Lung (tissue), 12 donors: ENCODE results near the gene RGL3. TPM values are rescaled to one million over a fixed set of nuclear protein-coding genes. Genes with fewer than 3 reads are reported as not detected.
A peak's percentile ranks its signal among the peaks of the same experiment; 100 is the strongest.

ENCODE experiments used
- ATAC-seq: fragments of 200-7000 bp; cut with Tn5 transposase; one replicate; pipeline ENCODE4 v1.9.1; 2020; ENCODE audit warnings: moderate number of reproducible peaks; ENCODE audit not compliant: insufficient read depth, low FRiP score
- DNase-seq, 3 donors: peaks; one replicate each; pipeline ENCODE4 v3.0.0-alpha.2; 2013 to 2017
- H3K27ac ChIP-seq, 2 donors: one replicate each; pipeline ENCODE4 v1.5.1; 2013; ENCODE audit warnings: mild to moderate bottlenecking in 2 of 2, moderate library complexity in 2 of 2, control low read depth in 1 of 2, inconsistent platforms in 1 of 2, low read depth in 1 of 2, low read length in 1 of 2
- H3K27me3 ChIP-seq, 3 donors: one replicate each; pipeline ENCODE4 v1.5.1; 2013; ENCODE audit warnings: low read length in 2 of 3; ENCODE audit not compliant: control insufficient read depth in 3 of 3, insufficient read depth in 3 of 3
- H3K36me3 ChIP-seq, 4 donors: one replicate each; pipeline ENCODE4 v1.5.1; 2013; ENCODE audit warnings: low read length in 4 of 4, mild to moderate bottlenecking in 1 of 4, moderate library complexity in 1 of 4; ENCODE audit not compliant: control insufficient read depth in 4 of 4, insufficient read depth in 4 of 4
- H3K4me1 ChIP-seq, 5 donors: one replicate each; pipeline ENCODE4 v1.5.1; 2013; ENCODE audit warnings: low read length in 5 of 5, mild to moderate bottlenecking in 2 of 5, moderate library complexity in 1 of 5; ENCODE audit not compliant: control insufficient read depth in 5 of 5, insufficient read depth in 5 of 5
- H3K4me3 ChIP-seq: one replicate; pipeline ENCODE4 v1.5.1; 2013; ENCODE audit warnings: mild to moderate bottlenecking, control low read depth, moderate library complexity
- H3K9ac ChIP-seq, 2 donors: one replicate each; pipeline ENCODE4 v1.5.1; 2013; ENCODE audit warnings: low read length in 2 of 2, control low read depth in 1 of 2; ENCODE audit not compliant: insufficient read depth in 1 of 2
- H3K9me3 ChIP-seq, 4 donors: one replicate each; pipeline ENCODE4 v1.5.1; 2013; ENCODE audit warnings: low read length in 3 of 4, mild to moderate bottlenecking in 1 of 4, moderate library complexity in 1 of 4; ENCODE audit not compliant: control insufficient read depth in 4 of 4, insufficient read depth in 3 of 4
- CTCF ChIP-seq: IDR thresholded peaks from 2 replicates; pipeline ENCODE4 v1.5.1; 2012; ENCODE audit warnings: mild to moderate bottlenecking; ENCODE audit errors: control extremely low read depth, extremely low read depth
- WGBS, 2 donors: extraction: QIAGEN DNeasy Blood & Tissue Kit; methylation state at CpG; one replicate each; pipeline ENCODE4 v1.1.7; 2013; 5-methylcytosine and 5-hydroxymethylcytosine counted together
- polyA plus RNA-seq, 2 donors: library from polyadenylated mRNA; stranded (reverse); fragments of 200-250 nt; gene quantifications; one replicate each; pipeline ENCODE4 v1.2.1, GENCODE V29; 2013
- total RNA-seq, 2 donors: library from RNA; depleted of rRNA in 1 of 2; stranded (reverse); fragments of >200 nt in 1 of 2; gene quantifications; one replicate each; pipeline ENCODE4 v1.2.1, GENCODE V29; 2014 to 2021
- donor health status: control.
- donor health status: control.
- donor health status: Bipolar disorder and iron deficiency.
- donor health status: healthy.
- donor health status: DM: yes; HTN: yes; CAD: no.

Gene RGL3
- total and polyA plus RNA-seq, 4 donors = 10.4 to 45.2 (median 37.3) TPM

GRCh38 chr19:11447347-11448262 lies 28.5 kb upstream of the RGL3 start:
- Histone ChIP-seq H3K4me3 (no peak overlapping the region), H3K27ac (no peak overlapping the region), H3K9me3 (no peaks in the 10 kb centered on the region), H3K27me3 (no peaks in the 10 kb centered on the region), H3K9ac (no peak overlapping the region), H3K4me1 (peaks cover 0 to 9% (median 0%) of the 10 kb centered on the region in 5 donors), H3K36me3 (peaks cover 3 to 60% (median 6%) of the 10 kb centered on the region in 4 donors)
- WGBS, 2 donors = 92 to 93% methylated on average over 35 of the region's 35 CpGs
- DNase-seq (no peak), ATAC-seq (no peak)
- TF ChIP-seq CTCF = no peak

- DNase-seq (peak in 2 of 3 donors; percentile 36 to 44), ATAC-seq (no peak)
- Histone ChIP-seq H3K36me3 (peaks cover 7 to 67% (median 12%) of the 10 kb centered on the region in 4 donors), H3K4me3 (no peak overlapping the region), H3K27me3 (no peaks in the 10 kb centered on the region), H3K9ac (no peak overlapping the region), H3K4me1 (peaks cover 0 to 1% (median 0%) of the 10 kb centered on the region in 5 donors), H3K27ac (no peak overlapping the region), H3K9me3 (no peaks in the 10 kb centered on the region)
- WGBS, 2 donors = 70 to 79% methylated on average over 22 to 23 of the region's 23 CpGs
- no peak for TF ChIP-seq CTCF
Measured at GRCh38 chr19:11446652-11447301, 27.7 kb upstream of the RGL3 start.

GRCh38 chr19:11446271-11446651 lies 27.1 kb upstream of the RGL3 start:
- 89 to 95% methylated on average over 12 to 14 of the region's 14 CpGs for WGBS, 2 donors
- Histone ChIP-seq H3K4me3 (no peak overlapping the region), H3K36me3 (peaks cover 11 to 72% (median 17%) of the 10 kb centered on the region in 4 donors), H3K27me3 (no peaks in the 10 kb centered on the region), H3K9me3 (no peaks in the 10 kb centered on the region), H3K9ac (no peak overlapping the region), H3K27ac (no peak overlapping the region), H3K4me1 (no peaks in the 10 kb centered on the region)
- no peak for TF ChIP-seq CTCF
- ATAC-seq = no peak
- DNase-seq = no peak
